Left ventricle myocardium inferior (tissue), 1 donor: ENCODE results near the gene PPM1L. TPM values are rescaled to one million over a fixed set of nuclear protein-coding genes. Genes with fewer than 3 reads are reported as not detected.

Experiments used
- DNase-seq: peaks from one replicate; pipeline ENCODE4 v3.0.0-alpha.2; 2020
- H3K27ac ChIP-seq: fragments of 200-600 bp; replicated peaks from 2 replicates; pipeline ENCODE4 v1.8.0; 2021
- H3K27me3 ChIP-seq: fragments of 200-600 bp; 2 replicates; pipeline ENCODE4 v1.8.0; 2021; ENCODE audit warnings: low read depth
- H3K36me3 ChIP-seq: fragments of 200-600 bp; 2 replicates; pipeline ENCODE4 v1.8.0; 2021
- H3K4me1 ChIP-seq: fragments of 200-600 bp; 2 replicates; pipeline ENCODE4 v1.8.0; 2021
- H3K4me3 ChIP-seq: fragments of 200-600 bp; 2 replicates; pipeline ENCODE4 v1.8.0; 2021; ENCODE audit warnings: mild to moderate bottlenecking, moderate library complexity
- H3K9me3 ChIP-seq: fragments of 200-600 bp; replicated peaks from 2 replicates; pipeline ENCODE4 v1.8.0; 2021
- CTCF ChIP-seq: fragments of 200-600 bp; IDR thresholded peaks from 2 replicates; pipeline ENCODE4 v1.8.0; 2021; ENCODE audit warnings: antibody characterized with exemption, mild to moderate bottlenecking, borderline replicate concordance
- intact Hi-C: fragments of 100-400 bp; cut with micrococcal nuclease; formaldehyde crosslinking; loops from one replicate; pipeline ENCODE4 v1.11.0; 2022
- total RNA-seq: library from RNA; stranded (reverse); fragmentation: NEBNext Ultra II Directional; extraction: Animal tissue kit (Norgen Biotek cat#: 25700); gene quantifications from one replicate; pipeline ENCODE4 v1.2.1, GENCODE V29; 2021
- donor health status: DM: no; HTN: yes; CAD: no; lungs with severe emphysema.

Gene PPM1L
- total RNA-seq, 1 donor from 2014 or later = 51.1 TPM

GRCh38 chr3:160720123-160720746 is 35.8 kb upstream of the PPM1L start:
- TF ChIP-seq CTCF = peak; percentile 26
- H3K36me3 ChIP-seq = no peaks in the 10 kb centered on the region
- DNase-seq = no peak
- H3K27me3 ChIP-seq = no peaks in the 10 kb centered on the region
- H3K4me1 ChIP-seq = peaks cover 7% of the 10 kb centered on the region
- H3K9me3 ChIP-seq = peaks cover 15% of the 10 kb centered on the region
- no peak overlapping the region for H3K27ac ChIP-seq
- intact Hi-C loops = no loop called here
- no peak overlapping the region for H3K4me3 ChIP-seq

DNA sequence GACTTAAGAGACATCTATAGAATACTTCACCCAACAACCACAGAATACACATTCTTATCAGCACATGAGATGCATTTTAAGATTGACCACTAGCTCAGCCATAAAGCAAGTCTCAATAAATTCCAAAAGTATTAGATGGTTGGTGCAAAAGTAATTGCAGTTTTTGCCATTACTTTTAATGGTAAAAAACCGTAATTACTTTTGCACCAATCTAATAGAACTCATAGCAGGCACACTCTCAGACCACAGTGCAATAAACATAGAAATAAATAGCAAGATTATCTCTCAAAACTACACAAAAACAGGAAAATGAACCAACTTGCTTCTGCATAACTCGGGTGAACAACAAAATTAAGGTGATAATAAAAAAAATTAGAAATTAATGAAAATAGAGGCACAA is 33.7 kb upstream of the PPM1L start:
- DNase-seq = no peak
- no peaks in the 10 kb centered on the region for H3K36me3 ChIP-seq
- H3K4me1 ChIP-seq = peaks cover 7% of the 10 kb centered on the region
- no peak overlapping the region for H3K27ac ChIP-seq
- H3K4me3 ChIP-seq = no peak overlapping the region
- H3K9me3 ChIP-seq = peaks cover 16% of the 10 kb centered on the region
- intact Hi-C loops = no loop called here
- H3K27me3 ChIP-seq = no peaks in the 10 kb centered on the region
- no peak for TF ChIP-seq CTCF

DNA sequence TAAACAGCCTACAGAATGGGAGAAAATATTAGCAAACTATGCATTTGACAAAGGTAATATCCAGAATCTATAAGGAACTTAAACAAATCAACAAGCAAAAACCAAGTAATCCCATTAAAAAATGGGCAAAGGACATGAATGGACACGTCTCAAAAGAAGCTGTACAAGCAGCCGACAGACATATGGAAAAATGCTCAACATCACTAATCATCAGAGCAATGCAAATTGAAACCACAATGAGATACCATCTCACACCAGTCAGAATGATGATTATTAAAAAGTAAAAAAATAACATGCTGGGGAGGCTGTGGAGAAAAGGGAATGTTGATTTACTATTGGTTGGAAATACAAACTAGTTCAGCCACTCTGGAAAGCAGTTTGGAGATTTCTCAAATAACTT is 30.7 kb upstream of the PPM1L start:
- no peak for DNase-seq
- no peaks in the 10 kb centered on the region for H3K36me3 ChIP-seq
- H3K27me3 ChIP-seq = no peaks in the 10 kb centered on the region
- peaks cover 4% of the 10 kb centered on the region for H3K4me1 ChIP-seq
- no peak overlapping the region for H3K4me3 ChIP-seq
- no peak for TF ChIP-seq CTCF
- peaks cover 16% of the 10 kb centered on the region for H3K9me3 ChIP-seq
- intact Hi-C loops = no loop called here
- no peak overlapping the region for H3K27ac ChIP-seq

GRCh38 chr3:160735826-160736225 is 20.2 kb upstream of the PPM1L start:
- H3K36me3 ChIP-seq = no peaks in the 10 kb centered on the region
- H3K27ac ChIP-seq = peak overlapping the region; percentile 45
- no peaks in the 10 kb centered on the region for H3K9me3 ChIP-seq
- no peak for DNase-seq
- H3K4me1 ChIP-seq = peaks cover 35% of the 10 kb centered on the region
- no peaks in the 10 kb centered on the region for H3K27me3 ChIP-seq
- no peak overlapping the region for H3K4me3 ChIP-seq
- intact Hi-C loops = no loop called here
- TF ChIP-seq CTCF = no peak

DNA sequence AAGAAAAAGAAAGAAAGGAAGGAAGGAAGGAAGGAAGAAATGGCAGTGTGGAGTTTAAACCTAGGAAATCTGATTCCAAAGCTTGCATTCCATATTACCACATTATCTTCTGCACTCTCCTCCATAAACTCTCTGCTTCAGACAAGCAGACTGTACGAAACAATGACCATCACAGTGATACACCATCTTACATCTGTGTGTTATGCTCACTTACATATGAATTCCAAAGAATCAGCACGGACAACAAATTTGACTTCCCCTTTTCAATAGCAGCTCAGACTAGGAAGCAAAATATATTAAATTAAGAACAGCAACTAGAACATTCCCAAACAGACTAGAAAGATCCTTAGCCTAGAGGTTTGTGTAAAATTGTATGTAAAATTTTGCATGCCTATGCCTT is 18.0 kb upstream of the PPM1L start:
- Histone ChIP-seq H3K27me3 (no peaks in the 10 kb centered on the region), H3K9me3 (no peaks in the 10 kb centered on the region), H3K36me3 (no peaks in the 10 kb centered on the region), H3K27ac (peak overlapping the region; percentile 79), H3K4me3 (no peak overlapping the region), H3K4me1 (peaks cover 35% of the 10 kb centered on the region)
- intact Hi-C loops = no loop called here
- no peak for DNase-seq
- TF ChIP-seq CTCF = no peak
